Brain microvascular endothelial cell (primary cell): Measurements from ENCODE around the gene CROCC2.

Source experiments
- DNase-seq: peaks from one replicate; pipeline ENCODE4 v3.0.0-alpha.2; 2020
- H3K27ac ChIP-seq: fragments of 250-450 bp; sonication (Bioruptor Pico); 2 replicates; pipeline ENCODE4 v1.5.1; 2020; ENCODE audit warnings: mild to moderate bottlenecking, moderate library complexity
- H3K27me3 ChIP-seq: fragments of 250-450 bp; sonication (Bioruptor Pico); replicated peaks from 2 replicates; pipeline ENCODE4 v1.5.1; 2020; ENCODE audit warnings: mild to moderate bottlenecking
- H3K36me3 ChIP-seq: fragments of 250-450 bp; sonication (Bioruptor Pico); replicated peaks from 2 replicates; pipeline ENCODE4 v1.5.1; 2020; ENCODE audit warnings: mild to moderate bottlenecking
- H3K4me3 ChIP-seq: 2 replicates; pipeline ENCODE4 v1.5.1; 2011; ENCODE audit warnings: low read depth, mild to moderate bottlenecking, control low read depth, low read length, moderate library complexity
- in situ Hi-C: cut with HindIII; loops from 2 replicates; pipeline ENCODE4 v1.10.0; 2017; ENCODE audit warnings: low sequenced_read_pairs, low pct_ligation_motif_present
- TF ChIP-seq, protein P1 (sequence below): IDR thresholded peaks from 2 replicates; pipeline ENCODE4 v1.5.1; 2011; ENCODE audit warnings: low read depth, mild to moderate bottlenecking, moderate library complexity, low read length, control low read depth, inconsistent platforms; ENCODE audit errors: missing control alignments

Gene CROCC2

DNA sequence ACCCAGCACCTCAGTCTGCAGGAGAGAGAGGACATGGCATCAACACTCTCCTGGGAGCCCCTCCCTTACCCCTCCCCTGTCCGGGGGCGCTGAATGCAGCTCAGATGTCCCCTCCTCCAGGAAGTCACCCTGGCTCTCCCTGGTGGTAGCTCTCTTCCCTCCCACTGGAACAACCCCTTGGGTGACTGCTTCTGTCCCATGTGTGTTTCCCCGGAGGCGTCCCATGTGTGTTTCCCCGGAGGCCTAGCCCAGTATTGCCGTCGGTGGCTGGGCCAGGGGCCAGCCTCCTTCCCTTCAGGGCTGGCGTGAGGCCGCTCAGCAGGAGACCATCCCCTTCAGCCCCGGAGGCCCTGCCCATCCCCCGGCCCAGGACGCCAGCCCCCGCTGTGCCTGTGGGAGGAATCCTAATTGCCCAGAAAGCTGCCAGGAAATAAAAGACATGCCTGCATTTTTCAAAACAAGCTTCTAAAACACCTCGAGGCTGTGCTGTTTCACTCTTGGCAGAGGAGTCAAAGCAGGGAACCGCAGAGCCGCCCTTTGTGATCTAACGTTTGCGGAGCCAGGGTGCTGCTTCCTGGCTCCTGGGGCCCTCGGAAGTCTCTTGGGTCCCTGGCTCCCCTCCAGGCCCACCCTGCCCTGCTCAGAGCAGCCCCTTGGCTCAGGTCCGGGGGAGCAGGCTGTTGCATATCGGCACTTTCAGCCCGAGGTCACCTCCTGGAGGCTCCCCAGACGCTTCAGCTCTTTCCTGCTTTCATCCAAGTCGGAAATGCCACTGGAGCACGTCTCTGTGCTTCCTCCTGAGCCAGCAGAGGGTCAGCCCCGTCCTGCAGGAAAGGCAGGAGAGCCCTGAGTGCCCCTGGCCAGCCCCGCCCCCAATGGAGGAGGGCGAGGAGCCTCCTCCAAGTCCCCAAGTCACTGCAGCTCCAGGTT is 103.7 kb downstream of the CROCC2 start:
- DNase-seq = peak; percentile 35
- TF ChIP-seq, protein P1, sequence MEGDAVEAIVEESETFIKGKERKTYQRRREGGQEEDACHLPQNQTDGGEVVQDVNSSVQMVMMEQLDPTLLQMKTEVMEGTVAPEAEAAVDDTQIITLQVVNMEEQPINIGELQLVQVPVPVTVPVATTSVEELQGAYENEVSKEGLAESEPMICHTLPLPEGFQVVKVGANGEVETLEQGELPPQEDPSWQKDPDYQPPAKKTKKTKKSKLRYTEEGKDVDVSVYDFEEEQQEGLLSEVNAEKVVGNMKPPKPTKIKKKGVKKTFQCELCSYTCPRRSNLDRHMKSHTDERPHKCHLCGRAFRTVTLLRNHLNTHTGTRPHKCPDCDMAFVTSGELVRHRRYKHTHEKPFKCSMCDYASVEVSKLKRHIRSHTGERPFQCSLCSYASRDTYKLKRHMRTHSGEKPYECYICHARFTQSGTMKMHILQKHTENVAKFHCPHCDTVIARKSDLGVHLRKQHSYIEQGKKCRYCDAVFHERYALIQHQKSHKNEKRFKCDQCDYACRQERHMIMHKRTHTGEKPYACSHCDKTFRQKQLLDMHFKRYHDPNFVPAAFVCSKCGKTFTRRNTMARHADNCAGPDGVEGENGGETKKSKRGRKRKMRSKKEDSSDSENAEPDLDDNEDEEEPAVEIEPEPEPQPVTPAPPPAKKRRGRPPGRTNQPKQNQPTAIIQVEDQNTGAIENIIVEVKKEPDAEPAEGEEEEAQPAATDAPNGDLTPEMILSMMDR = peak; percentile 5
- in situ Hi-C loops = no loop called here
- H3K4me3 ChIP-seq = peak overlapping the region; percentile 38
- no peaks in the 10 kb centered on the region for H3K36me3 ChIP-seq
- no peak overlapping the region for H3K27ac ChIP-seq
- no peaks in the 10 kb centered on the region for H3K27me3 ChIP-seq

DNA sequence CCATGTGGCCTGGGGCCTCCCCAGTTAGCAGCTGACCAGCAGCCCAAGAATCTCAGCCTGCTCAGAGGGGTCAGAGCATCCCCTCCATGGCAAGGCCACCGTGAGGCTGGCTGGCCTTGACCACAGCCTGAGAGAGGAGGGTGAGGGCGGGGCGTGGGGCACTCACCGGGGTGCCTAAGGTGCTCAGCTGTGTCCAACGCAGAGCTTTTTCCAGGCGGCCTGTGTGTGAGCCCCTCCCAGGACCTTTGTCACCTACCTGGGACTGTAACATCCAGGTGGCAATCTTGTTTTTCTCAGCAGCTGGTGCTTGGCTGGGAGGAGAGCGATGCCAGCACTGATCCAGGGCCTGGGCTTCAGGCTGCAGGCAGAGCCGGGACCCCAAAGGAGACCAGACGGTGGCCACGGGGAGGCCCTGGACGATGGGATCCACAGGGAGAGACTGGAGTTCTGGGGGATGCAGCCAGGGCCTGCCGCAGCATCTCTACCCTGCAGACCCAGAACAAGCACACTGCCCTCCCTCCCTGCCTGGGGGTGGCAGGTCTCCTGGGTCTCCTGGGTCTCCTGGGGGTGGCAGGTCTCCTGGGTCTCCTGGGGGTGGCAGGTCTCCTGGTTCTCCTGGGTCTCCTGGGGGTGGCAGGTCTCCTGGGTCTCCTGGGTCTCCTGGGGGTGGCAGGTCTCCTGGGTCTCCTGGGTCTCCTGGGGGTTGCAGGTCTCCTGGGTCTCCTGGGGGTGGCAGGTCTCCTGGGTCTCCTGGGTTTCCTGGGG is 104.6 kb downstream of the CROCC2 start:
- H3K27ac ChIP-seq = no peak overlapping the region

DNA sequence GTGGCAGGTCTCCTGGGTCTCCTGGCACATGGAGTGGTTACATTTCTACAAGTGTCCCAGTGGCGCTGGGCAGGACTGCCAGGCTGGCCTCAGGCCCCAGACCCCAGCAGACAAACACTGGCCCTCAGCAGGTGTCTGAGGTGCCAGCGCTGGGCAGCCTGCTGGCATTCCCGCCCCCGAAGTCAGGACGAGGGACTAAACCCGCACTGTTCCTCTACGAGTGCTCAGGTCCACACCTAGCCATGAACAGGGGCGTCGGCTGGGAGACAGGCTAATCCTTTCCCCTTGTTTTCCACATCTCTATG is 105.1 kb downstream of the CROCC2 start:
- DNase-seq = no peak
- no peak overlapping the region for H3K27ac ChIP-seq
- H3K27me3 ChIP-seq = no peaks in the 10 kb centered on the region
- H3K36me3 ChIP-seq = no peaks in the 10 kb centered on the region
- H3K4me3 ChIP-seq = no peak overlapping the region
- in situ Hi-C loops = no loop called here
- TF ChIP-seq, protein P1 = no peak

More for the DNA sequence above, 104.6 kb downstream of the CROCC2 start:
- Histone ChIP-seq H3K36me3 (no peaks in the 10 kb centered on the region), H3K4me3 (no peak overlapping the region), H3K27me3 (no peaks in the 10 kb centered on the region)
- in situ Hi-C loops = no loop called here
- TF ChIP-seq, protein P1 = no peak
- no peak for DNase-seq

DNA sequence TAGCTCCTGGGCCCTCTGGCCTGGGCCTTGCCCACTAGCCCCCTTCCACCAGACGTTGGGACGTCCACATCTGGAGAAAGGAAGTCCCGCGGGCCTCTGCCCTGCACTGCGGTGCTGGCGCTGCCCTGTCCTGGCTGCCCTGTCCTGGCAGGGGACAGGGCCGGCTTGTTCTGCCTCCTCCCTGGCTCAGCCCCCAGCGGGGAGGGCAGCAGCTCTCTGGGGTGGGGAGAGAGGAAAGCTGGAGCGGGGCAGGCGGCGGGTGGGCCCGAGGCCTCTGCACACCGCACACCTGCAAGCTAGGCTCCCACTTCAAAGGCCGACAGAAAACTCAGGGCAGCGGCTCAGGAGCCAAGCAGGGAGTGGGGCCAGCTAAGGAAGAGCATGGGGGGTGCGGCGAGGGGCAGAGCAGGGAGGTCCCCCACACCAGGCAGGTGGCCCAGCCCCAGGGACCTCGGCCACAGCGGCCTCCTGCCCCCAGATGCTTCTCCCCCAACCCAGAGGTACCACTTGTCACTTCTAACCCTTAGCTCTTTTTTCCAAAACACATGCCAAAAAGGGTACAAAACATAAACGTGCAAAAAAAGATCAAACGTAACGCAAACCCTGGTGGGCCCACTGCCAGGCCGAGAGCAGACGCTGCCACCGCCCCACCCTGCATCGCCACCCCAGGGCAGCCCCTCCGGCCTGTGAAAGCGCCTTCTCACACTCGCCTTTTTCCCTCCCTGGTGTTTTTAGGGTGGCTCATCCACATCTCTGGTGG is 105.8 kb downstream of the CROCC2 start:
- Histone ChIP-seq H3K4me3 (no peak overlapping the region), H3K27ac (no peak overlapping the region), H3K36me3 (no peaks in the 10 kb centered on the region), H3K27me3 (no peaks in the 10 kb centered on the region)
- no peak for DNase-seq
- TF ChIP-seq, protein P1 = no peak
- in situ Hi-C loops = no loop called here

DNA sequence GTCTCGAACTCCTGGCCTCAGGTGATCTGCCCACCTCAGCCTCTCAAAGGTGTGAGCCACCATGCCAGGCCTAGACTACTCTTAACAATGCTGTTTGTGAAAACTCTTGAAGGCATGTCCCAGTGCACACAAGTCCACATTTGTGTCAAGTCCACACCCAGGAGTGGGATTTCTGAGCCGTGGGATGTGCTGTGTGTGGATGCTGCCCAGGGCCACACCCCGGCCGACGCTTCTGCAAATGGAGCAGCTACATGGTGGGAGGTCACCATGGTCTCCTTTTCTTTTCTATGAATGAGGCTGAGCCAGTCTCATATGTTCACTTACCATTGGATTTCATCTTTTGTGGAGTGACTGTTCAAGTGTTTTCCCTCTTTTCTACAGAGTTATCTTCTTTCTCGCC is 108.1 kb downstream of the CROCC2 start:
- no peak overlapping the region for H3K4me3 ChIP-seq
- no peaks in the 10 kb centered on the region for H3K27me3 ChIP-seq
- in situ Hi-C loops = no loop called here
- no peak for DNase-seq
- no peak overlapping the region for H3K27ac ChIP-seq
- TF ChIP-seq, protein P1 = no peak
- no peaks in the 10 kb centered on the region for H3K36me3 ChIP-seq
